WTC11 (cell line): ENCODE results near the gene ZCCHC7. TPM values are rescaled to one million over a fixed set of nuclear protein-coding genes. Genes with fewer than 3 reads are reported as not detected.

ENCODE experiments used
- ATAC-seq: fragments of 200-7000 bp; cut with Tn5 transposase; 2 replicates; pipeline ENCODE4 v1.10.0; 2021; ENCODE audit warnings: mild to moderate bottlenecking, moderate library complexity
- CTCF ChIA-PET: fragments of 300-600 bp; sonication (Branson Sonifier 250); formaldehyde crosslinking; loops from one replicate; lab custom pipeline; 2021; ENCODE audit warnings: antibody characterized with exemption; lab: Charles Lee
- POLR2A ChIA-PET: fragments of 350-600 bp; sonication (Branson Sonifier 250); formaldehyde crosslinking; loops from one replicate; lab custom pipeline; 2021; ENCODE audit warnings: antibody characterized with exemption; lab: Charles Lee
- DNase-seq: peaks from one replicate; pipeline ENCODE4 v3.0.0; 2021; ENCODE audit warnings: low spot score
- H3K27ac Mint-ChIP-seq: 2 replicates; pipeline ENCODE4 v1.8.0; 2021; ENCODE audit warnings: mixed read lengths
- H3K27me3 Mint-ChIP-seq: 2 replicates; pipeline ENCODE4 v1.8.0; 2021; ENCODE audit warnings: low read depth, mild to moderate bottlenecking, moderate library complexity, mixed read lengths
- H3K36me3 Mint-ChIP-seq: 2 replicates; pipeline ENCODE4 v1.8.0; 2021; ENCODE audit warnings: mixed read lengths
- H3K4me1 Mint-ChIP-seq: 2 replicates; pipeline ENCODE4 v1.8.0; 2022; ENCODE audit warnings: mixed read lengths
- H3K4me3 Mint-ChIP-seq: 2 replicates; pipeline ENCODE4 v1.8.0; 2021; ENCODE audit warnings: mild to moderate bottlenecking, moderate library complexity, mixed read lengths
- H3K9me3 Mint-ChIP-seq: 2 replicates; pipeline ENCODE4 v1.8.0; 2021; ENCODE audit warnings: mixed read lengths
- ATF2 ChIP-seq: sonication (generic); formaldehyde crosslinking; IDR thresholded peaks from 2 replicates; pipeline ENCODE4 v1.8.1; 2022; ENCODE audit warnings: low read depth, missing genetic modification reagents, borderline replicate concordance
- ATF3 ChIP-seq: sonication (generic); formaldehyde crosslinking; conservative IDR thresholded peaks from 2 replicates; pipeline ENCODE4 v1.8.1; 2022; ENCODE audit warnings: mild to moderate bottlenecking, missing genetic modification reagents
- CREB1 ChIP-seq: sonication (generic); formaldehyde crosslinking; IDR thresholded peaks from 2 replicates; pipeline ENCODE4 v1.8.0; 2023; ENCODE audit warnings: mild to moderate bottlenecking, missing genetic modification reagents
- CREM ChIP-seq: sonication (generic); formaldehyde crosslinking; IDR thresholded peaks from 2 replicates; pipeline ENCODE4 v1.8.1; 2022; ENCODE audit warnings: mild to moderate bottlenecking, missing genetic modification reagents, moderate library complexity
- CTCF ChIP-seq: fragments of 200-600 bp; IDR thresholded peaks from 2 replicates; pipeline ENCODE4 v1.8.0; 2022; ENCODE audit warnings: antibody characterized with exemption
- E2F4 ChIP-seq: sonication (generic); formaldehyde crosslinking; IDR thresholded peaks from 2 replicates; pipeline ENCODE4 v1.8.1; 2022; ENCODE audit warnings: low read depth, mild to moderate bottlenecking, moderate library complexity, missing genetic modification reagents, borderline replicate concordance
- E2F5 ChIP-seq: sonication (generic); formaldehyde crosslinking; IDR thresholded peaks from 2 replicates; pipeline ENCODE4 v1.8.1; 2022; ENCODE audit warnings: mild to moderate bottlenecking, moderate library complexity, missing genetic modification reagents
- ELF4 ChIP-seq: sonication (generic); formaldehyde crosslinking; IDR thresholded peaks from 2 replicates; pipeline ENCODE4 v1.8.1; 2022; ENCODE audit warnings: low read depth, mild to moderate bottlenecking, moderate library complexity, missing genetic modification reagents
- ETV6 ChIP-seq: sonication (generic); formaldehyde crosslinking; IDR thresholded peaks from 2 replicates; pipeline ENCODE4 v1.8.1; 2022; ENCODE audit warnings: mild to moderate bottlenecking, missing genetic modification reagents
- JAZF1 ChIP-seq: fragments of 250-450 bp; sonication (Bioruptor Pico); IDR thresholded peaks from 2 replicates; pipeline ENCODE4 v1.9.0; 2021; ENCODE audit warnings: moderate library complexity, mild to moderate bottlenecking, inconsistent platforms
- JUN ChIP-seq: sonication (generic); formaldehyde crosslinking; IDR thresholded peaks from 2 replicates; pipeline ENCODE4 v1.8.0; 2023; ENCODE audit warnings: mild to moderate bottlenecking, missing genetic modification reagents
- MXD4 ChIP-seq: fragments of 250-450 bp; sonication (Bioruptor Pico); IDR thresholded peaks from 2 replicates; pipeline ENCODE4 v1.8.0; 2021; ENCODE audit warnings: mild to moderate bottlenecking, moderate library complexity, borderline replicate concordance
- MYBL2 ChIP-seq: sonication (generic); formaldehyde crosslinking; IDR thresholded peaks from 2 replicates; pipeline ENCODE4 v1.8.1; 2023; ENCODE audit warnings: mild to moderate bottlenecking, moderate library complexity, missing genetic modification reagents
- NFYB ChIP-seq: sonication (generic); formaldehyde crosslinking; conservative IDR thresholded peaks from 2 replicates; pipeline ENCODE4 v1.8.0; 2022; ENCODE audit warnings: low read depth, missing genetic modification reagents
- NR2C2 ChIP-seq: sonication (generic); formaldehyde crosslinking; IDR thresholded peaks from 2 replicates; pipeline ENCODE4 v1.8.0; 2022; ENCODE audit warnings: mild to moderate bottlenecking, missing genetic modification reagents
- PRRX2 ChIP-seq: fragments of 250-450 bp; sonication (Bioruptor Pico); IDR thresholded peaks from 2 replicates; pipeline ENCODE4 v1.8.0; 2021; ENCODE audit warnings: mild to moderate bottlenecking
- SOX15 ChIP-seq: fragments of 250-450 bp; sonication (Bioruptor Pico); IDR thresholded peaks from 2 replicates; pipeline ENCODE4 v1.9.0; 2021; ENCODE audit warnings: mild to moderate bottlenecking
- TCF7 ChIP-seq: sonication (generic); formaldehyde crosslinking; IDR thresholded peaks from 2 replicates; pipeline ENCODE4 v1.8.0; 2022; ENCODE audit warnings: mild to moderate bottlenecking, low read depth, missing genetic modification reagents, moderate library complexity
- USF1 ChIP-seq: sonication (generic); formaldehyde crosslinking; IDR thresholded peaks from 2 replicates; pipeline ENCODE4 v1.8.0; 2022; ENCODE audit warnings: mild to moderate bottlenecking, missing genetic modification reagents
- ZNF263 ChIP-seq: sonication (generic); formaldehyde crosslinking; IDR thresholded peaks from 2 replicates; pipeline ENCODE4 v1.8.1; 2022; ENCODE audit warnings: low read depth, mild to moderate bottlenecking, moderate library complexity, missing genetic modification reagents
- ZNF317 ChIP-seq: sonication (generic); formaldehyde crosslinking; IDR thresholded peaks from 2 replicates; pipeline ENCODE4 v1.8.1; 2023; ENCODE audit warnings: low read depth, mild to moderate bottlenecking, moderate library complexity, missing genetic modification reagents, borderline replicate concordance
- ZNF512 ChIP-seq: sonication (generic); formaldehyde crosslinking; IDR thresholded peaks from 2 replicates; pipeline ENCODE4 v1.8.1; 2022; ENCODE audit warnings: missing genetic modification reagents, borderline replicate concordance
- total RNA-seq: library from RNA; stranded (reverse); gene quantifications from 3 replicates; pipeline ENCODE4 v1.2.3, GENCODE V29; 2021

The ZCCHC7 gene
- total RNA-seq, 1 experiment from 2014 or later, result 30.1 TPM

- ChIA-PET CTCF (interaction anchor here (0.9 kb wide), 1 partner anchor 61 kb away, joined by 3 read pairs; no protein-coding TSS in a partner anchor), POLR2A (no interaction called here)
- TF ChIP-seq ETV6 (CRISPR knock-in tag) (no peak), MYBL2 (CRISPR knock-in tag) (no peak), ELF4 (no peak), SOX15 (CRISPR knock-in tag) (no peak), CREM (CRISPR knock-in tag) (no peak), PRRX2 (CRISPR knock-in tag) (no peak), ATF2 (no peak)
- H3K4me1 Mint-ChIP-seq, result no peaks in the 10 kb centered on the region
- H3K27me3 Mint-ChIP-seq, result no peaks in the 10 kb centered on the region
- DNase-seq (no peak), ATAC-seq (no peak)
- peak overlapping the region; percentile 1; the same call in 1 of the 2 replicates for H3K27ac Mint-ChIP-seq
- H3K9me3 Mint-ChIP-seq, result no peaks in the 10 kb centered on the region
- H3K4me3 Mint-ChIP-seq, result no peak overlapping the region
- peaks cover 2% of the 10 kb centered on the region for H3K36me3 Mint-ChIP-seq
Measured at GRCh38 chr9:37350486-37351190, 230.3 kb downstream of the ZCCHC7 start.

GRCh38 chr9:37353791-37354190 lies 233.4 kb downstream of the ZCCHC7 start:
- POLR2A ChIA-PET, result no interaction called here
- Mint-ChIP-seq H3K9me3 (no peaks in the 10 kb centered on the region), H3K4me3 (no peak overlapping the region), H3K27me3 (no peaks in the 10 kb centered on the region), H3K27ac (no peak overlapping the region), H3K4me1 (no peaks in the 10 kb centered on the region), H3K36me3 (peaks cover 2% of the 10 kb centered on the region)
- no peak for ATAC-seq
- TF ChIP-seq NFYB (CRISPR knock-in tag) (no peak), E2F5 (no peak), ZNF263 (CRISPR knock-in tag) (no peak), JUN (CRISPR knock-in tag) (no peak), CTCF (no peak), USF1 (CRISPR knock-in tag) (no peak), ATF3 (CRISPR knock-in tag) (no peak), ZNF512 (no peak), TCF7 (no peak), CREB1 (CRISPR knock-in tag) (no peak), ZNF317 (CRISPR knock-in tag) (no peak), MXD4 (CRISPR knock-in tag) (no peak), JAZF1 (no peak), NR2C2 (CRISPR knock-in tag) (no peak), E2F4 (CRISPR knock-in tag) (no peak)
- TF ChIP-seq, all 79 proteins: peak for 0
- DNase-seq, result no peak
- CTCF ChIA-PET, result interaction anchor here (1.2 kb wide), 1 partner anchor 481 kb away, joined by 4 read pairs; no protein-coding TSS in a partner anchor
